ENCODE data around the gene PPARGC1A.

The PPARGC1A gene

DNA sequence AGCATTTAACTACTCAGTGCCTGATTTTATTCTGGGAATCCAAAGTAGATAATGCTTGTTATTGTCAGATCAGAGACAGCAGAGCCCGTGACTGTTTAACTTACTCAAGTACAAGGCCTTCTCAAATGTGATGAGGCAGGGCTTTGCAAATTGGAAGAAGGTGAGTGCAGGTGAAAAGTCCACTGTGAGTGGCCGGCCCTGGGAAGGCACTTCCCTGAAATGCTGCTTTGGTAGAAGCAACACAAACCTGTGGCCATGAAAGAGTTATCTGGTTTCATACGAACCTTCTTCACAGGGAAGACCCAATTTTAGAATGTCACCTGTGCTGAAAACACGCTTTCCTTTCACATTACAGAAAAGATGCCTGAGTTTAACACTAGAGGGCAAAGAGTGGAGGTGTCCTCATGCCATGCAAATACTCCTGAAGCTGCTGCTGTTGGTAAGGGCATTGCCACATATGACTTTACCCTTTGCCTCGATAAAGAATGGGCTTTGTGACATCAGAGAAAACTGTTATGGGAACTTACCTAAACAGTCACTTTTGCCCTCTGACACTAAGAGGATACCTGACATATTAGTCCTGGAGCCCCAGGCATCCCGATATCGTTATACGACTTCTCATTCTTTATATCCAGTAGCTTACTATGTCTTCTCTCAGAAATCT lies 8.0 kb downstream of the PPARGC1A start:
- DNase-seq = no peak

DNA sequence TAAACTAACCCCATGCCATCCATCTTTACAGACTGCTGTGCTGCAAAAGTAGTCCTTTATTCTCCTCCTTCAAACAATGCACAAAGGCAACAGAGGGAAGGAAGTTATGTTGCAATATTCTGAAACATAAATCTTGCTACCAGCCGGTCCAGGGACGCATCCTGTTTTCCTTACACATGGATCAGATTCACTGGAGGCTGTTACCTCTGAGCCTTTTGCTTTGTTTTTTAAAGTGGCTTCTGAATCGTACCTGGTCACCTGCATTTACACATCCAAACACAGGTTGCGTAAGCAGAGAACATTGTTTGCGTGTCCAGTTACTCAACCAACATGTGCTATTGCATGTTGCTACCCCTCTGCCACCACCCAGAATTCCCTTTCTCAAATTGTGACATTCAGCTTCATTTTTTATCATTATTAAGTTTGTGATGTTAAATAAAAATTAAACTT lies 8.8 kb downstream of the PPARGC1A start:
- no peak for DNase-seq

DNA sequence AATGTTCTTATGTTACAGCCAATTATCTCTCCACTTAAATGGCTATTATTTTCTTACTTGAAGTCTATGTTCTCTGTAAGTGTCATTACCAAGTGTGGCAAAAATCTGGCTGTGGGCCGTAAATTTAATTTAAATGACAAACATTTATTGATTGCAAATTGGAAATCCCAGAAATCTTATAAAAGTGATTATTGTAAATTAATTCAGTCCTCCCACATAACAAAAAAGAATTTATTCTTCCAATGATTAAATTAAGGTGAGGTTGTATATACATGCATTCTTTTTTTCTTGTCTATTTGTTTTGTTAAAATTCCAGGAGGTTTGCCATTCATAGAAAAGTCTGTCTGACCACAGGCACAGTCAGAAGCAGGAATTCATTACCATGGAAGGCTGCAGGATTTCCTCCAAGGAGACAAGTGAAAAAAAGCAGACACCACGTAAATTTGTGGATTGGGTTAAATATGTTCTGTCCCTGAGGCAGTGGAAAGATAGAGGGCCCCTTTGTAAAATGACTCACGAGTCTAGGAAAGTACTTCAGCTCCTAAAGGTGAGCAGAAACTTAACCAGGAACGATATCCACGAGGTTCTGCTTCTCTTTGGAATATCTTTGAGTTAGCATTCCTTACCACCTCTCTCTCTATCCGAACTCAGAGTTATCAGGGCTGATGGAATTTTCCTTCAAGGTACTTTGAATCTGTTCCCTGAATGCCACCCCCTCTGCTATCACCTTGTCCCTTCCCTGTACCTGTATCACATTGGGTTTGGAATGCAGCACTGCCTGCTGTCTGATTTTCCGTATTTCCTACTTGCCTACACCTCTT lies 10.7 kb downstream of the PPARGC1A start:
- DNase-seq = no peak

DNA sequence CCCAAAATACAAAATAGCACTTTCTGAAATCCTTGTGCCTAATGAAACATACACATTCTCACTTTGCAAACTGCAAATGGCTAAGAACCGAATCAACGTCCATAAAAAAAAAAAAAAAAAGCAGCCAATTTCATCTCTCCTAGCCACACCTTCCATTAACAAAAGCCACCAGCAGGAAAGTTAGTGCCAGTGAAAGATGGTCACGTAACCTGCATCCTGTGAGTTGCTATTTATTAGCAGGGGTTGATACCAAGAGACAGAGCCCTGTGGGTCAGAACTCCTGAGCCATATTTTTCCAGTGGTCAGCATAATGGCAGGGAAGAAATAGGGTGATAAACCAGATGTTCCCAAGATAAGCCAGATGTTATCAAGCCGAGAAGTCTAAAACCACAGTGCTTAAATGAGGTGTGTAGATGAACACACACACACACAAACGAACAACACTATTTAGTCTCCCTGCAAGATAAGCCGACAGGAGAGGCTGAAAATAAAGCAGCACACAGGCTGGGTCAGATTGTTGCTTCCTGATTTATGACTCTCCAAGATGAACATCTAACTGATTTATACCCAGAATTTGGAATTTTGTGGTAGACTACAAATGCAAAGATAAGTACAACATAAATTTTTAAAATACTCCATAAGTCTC lies 11.5 kb downstream of the PPARGC1A start:
- no peak for DNase-seq

DNA sequence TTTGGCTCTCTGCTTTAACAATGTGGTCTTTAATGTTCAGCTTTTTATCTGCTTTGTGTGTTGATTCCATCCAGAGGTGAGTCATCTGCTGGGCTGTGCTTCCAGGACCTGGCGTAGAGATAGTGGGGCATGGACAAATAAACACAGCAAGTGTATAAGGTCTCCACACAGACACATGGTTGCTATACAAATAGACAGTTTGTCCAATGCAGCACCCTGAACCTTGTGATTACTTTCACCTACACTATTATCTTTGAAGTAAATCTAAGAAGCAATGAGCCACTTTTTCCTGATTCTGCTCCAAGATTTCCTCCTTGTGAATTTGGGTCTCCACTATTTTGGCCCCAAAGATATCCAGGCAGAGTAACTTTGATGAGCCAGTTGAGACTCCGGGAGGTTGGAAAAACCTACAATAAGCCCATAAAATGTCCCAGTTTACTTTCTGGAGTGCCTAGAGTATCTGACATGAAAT lies 12.1 kb downstream of the PPARGC1A start:
- no peak for DNase-seq

DNA sequence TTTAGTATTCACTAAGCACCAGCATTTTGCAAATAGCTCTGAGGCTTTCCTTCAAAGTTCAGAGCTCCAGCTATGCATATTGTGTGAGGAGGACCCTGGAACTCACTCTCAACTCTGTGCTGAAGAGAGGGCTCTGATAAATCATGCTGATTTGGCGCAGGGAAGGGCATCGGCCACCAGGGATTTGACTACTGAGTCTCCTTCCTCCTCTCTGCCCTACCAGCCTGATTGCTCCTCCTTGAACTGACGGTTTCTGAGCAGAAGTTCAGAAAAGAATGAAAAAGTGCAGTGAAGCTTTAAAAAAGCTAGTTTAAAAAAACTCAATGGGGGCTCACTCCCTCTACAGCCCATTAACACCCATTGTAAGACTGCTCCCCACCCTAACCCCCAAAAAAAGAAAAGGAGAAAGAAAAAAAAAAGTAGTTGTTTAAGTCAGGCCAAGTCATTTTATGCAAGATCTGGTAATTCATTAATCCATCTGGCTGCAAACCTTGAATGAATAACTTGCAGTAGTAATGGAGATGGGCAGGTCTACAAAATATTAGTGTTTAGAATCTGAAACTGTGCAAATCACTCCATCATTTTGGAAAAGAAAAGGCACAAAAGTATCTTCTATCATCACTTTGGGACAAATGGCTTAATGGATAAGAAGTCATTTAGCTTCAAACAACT lies 13.3 kb downstream of the PPARGC1A start:
- DNase-seq = no peak

DNA sequence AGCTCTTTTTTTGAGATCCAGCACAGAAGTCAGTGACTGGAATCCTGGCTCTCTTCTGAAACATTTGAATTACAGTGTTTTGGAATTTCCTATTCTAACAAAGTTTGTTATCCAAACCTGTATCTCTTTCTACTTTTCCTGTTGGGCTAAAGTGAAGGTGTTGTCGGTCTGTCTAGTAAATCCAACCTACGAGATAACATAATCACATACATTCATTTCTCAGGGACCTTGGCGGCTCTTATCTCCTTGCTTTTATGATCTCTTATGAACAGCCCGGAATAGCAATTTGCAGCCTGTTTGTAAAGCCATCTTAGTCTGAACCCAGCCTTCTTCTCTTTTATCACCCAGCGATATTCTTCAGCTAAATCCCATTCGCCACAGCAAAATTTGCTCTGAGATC lies 14.5 kb downstream of the PPARGC1A start:
- no peak for DNase-seq

DNA sequence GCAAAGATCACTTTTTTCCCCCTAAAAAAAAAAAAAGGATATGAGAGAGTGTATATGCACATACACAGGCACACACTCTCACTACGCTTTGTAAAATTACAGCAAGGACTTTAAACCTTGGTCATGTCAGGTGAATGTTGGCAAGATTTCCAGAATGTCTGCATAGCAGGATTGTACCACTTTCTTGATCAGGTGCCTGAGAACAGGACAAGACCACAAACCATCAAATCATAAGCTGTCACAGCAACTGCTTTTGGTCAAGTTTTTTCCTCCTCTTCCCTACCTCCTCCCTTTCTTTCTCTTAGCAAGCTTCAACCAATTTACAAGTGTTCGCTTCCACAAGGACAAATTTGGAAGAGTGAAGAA lies 15.3 kb downstream of the PPARGC1A start:
- no peak for DNase-seq

DNA sequence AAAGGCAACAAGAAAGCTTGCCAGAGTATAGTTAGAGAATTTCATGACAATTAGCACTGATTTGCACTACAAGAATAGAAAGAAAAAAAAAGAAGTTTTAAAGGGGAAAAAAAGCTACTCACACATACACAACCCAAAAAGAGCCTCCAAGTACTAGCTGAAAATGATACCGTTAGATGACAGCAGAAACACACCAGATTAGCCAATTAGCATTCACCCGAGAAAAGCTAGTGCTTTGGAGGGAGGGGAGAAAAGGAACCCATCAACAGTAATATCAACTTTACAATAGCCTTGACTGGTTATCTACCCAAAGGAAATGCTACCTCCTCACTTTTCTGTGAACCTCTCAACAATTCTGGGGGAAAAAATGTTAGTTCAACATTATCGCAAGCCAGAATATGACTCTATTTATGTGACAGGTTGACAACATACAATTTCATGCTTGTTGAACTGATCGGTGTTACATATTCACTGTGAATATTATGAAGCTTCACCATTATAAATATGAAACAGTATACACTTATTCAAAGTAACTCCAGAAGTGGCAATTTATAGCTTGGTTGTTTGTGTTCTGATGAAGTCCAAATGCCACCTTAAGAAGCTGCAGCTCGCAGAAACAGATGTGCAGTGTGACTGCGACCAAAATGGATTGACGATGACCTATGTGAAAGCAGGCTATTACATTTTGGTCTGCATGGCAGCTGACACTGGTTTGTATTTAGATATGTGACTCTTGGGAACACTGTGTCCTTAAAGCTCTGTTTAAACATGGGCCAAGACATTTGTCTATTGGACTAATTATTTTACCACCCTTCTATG lies 15.9 kb downstream of the PPARGC1A start:
- DNase-seq = no peak

DNA sequence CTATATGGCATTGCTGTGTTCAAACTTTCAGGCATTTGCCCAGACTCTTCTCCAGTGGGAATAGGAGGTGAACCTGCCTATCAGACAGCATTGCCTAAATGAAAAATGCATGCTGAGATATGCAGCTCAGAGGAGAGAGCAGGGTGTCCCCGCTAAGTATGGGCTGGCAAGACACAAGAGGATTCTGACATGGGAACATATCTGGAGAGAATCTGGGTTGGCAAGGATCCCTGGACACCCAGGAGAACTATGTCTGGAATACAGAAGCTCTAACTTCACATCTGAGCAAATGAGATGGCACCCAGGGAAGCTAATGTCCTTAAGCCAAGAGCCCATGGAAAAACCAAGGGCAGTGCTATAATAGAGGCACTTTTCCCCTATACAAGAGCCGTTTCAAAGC lies 18.4 kb downstream of the PPARGC1A start:
- no peak for DNase-seq

DNA sequence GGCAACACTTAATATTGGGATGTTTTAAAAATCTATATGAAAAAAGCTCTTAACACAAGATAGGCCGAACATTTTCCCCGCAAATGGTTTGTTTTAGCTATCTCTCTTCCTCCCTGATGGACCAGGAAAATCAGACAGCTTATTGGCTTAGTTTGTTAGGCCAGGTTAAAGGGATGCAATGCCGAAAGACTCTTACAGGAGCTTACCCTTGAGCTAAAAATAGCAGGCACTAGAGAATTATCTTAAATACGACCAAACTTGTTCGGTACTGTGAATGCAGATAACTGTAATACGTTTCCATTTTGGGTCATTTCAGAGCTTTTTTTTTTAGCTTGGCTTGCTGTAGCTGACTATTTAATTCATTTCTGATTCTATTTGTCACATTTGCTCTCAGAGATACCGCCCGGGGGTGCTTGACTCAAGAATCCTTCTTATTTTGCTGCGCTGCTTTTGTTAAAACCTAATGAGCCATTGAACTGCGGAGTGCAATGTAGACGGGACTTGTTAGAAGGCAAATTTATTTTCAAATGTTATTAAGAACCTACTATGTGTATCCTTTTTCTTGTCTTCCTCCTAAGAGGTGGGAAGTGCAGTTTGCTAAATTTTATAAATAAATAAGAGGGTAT lies 23.3 kb downstream of the PPARGC1A start:
- DNase-seq = no peak

DNA sequence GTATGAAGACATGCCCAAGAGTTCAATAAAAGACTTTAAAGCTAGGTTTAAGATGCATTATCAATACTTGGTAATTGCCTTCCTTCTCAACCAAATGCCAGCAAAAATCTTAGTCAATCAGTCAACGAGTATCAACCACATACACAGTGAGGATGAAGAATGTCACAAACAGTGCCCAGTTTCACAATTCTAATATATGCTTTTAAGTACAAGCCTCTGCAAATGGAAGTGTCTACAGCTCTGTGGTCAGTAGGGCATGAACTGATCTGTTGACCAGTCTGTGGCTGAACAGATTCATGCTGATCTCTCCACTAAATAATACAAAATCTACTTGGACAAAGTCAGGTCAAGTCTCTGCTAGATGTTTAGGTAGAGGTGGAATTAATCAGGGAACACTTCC lies 27.9 kb downstream of the PPARGC1A start:
- no peak for DNase-seq

DNA sequence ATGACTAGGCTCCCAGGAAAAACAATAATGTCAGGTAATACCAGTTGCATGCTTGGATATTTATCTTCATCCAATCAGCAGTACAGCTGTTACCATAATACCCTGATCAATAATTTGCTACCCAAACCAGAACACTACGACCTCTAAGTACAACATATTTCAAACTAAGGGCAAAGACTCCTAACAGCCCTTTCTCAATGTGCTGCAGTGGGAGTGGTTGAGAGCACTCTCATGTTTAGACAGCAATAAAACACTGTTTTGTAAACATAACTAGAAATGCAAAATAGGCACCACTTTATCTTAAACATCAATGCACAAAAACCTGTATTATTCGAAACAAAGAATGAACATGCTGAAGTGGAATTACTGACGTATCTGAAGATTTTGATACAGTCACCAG lies 28.9 kb downstream of the PPARGC1A start:
- DNase-seq = no peak

DNA sequence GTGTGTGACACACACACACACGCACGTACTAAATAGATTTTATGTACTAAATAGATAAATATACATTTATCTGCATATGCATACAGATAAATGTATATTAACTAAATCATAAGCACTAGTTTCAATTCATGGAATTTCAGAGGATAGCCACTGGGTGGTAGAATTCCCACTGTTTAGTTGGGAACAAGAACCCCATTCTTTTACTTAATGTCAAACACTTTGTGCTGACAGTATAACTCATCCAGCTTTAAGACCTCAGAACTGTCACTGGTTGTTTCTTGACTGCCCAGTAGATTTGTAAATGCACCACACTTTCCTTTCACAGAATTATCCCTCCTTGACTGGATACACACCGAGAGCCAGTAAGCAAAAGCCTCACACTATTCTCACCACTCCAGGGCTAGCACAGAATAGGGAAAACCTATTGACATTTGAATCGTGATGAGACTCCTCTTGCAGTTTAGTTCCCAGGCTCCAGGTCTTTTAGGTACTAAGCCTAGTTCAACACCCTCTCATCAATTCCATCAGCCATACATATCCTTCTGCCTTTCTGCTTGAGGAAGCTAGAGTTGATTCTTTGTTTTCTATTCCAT lies 32.4 kb downstream of the PPARGC1A start:
- peak in 2 of 51 donors; percentile 13 to 28 for DNase-seq

DNA sequence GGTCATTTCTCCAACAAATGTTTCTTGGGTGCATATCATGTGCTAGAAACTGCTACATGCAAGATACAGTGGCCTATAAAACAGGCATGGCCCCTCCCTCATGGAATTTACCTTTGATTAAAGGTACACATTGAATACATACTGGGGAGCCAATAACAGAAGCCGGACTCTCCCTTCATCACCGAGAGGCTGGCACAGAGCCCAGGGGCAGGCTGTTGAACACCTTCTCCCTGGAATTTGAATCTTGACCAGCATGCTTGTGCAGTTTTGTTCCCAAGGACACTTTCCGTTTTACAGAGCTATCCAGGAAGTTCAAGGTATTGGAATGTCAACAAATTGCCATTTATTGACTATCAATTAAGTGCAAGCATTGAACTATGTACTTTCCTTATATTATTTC lies 33.2 kb downstream of the PPARGC1A start:
- peak in 12 of 51 donors; percentile 1 to 37 (median 9) for DNase-seq

DNA sequence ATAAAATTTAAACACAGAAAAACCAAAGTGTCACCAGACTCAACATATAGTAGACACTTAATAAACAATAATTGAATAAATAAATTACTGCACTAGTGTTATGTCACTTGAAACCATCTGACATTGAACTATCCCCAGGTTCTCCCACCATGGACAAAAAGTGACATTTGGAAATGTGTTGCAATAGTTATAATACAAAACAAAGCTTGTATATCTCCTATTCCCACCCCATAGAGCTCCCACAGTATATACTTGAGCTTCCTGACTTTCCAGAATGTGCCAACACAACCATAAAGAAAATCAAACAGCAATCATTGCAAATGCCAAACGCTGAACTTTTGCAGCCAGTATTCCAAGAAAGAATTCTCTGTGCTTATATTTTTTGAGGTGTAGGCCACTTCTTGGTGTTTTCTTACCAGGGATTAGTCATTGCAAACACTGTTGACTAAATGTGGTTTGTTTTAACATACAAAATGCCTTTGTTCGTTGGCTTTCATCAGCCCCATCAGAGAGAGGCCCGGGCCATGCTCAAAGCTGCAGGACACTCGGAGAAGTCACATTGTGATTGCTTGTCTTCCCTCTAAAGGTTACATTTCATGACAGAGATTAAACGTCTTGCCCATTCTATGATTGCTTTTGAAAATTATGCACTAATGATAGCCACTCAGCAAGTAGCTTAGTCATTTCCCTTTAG lies 33.8 kb downstream of the PPARGC1A start:
- peak in 1 of 51 donors; percentile 0 for DNase-seq

DNA sequence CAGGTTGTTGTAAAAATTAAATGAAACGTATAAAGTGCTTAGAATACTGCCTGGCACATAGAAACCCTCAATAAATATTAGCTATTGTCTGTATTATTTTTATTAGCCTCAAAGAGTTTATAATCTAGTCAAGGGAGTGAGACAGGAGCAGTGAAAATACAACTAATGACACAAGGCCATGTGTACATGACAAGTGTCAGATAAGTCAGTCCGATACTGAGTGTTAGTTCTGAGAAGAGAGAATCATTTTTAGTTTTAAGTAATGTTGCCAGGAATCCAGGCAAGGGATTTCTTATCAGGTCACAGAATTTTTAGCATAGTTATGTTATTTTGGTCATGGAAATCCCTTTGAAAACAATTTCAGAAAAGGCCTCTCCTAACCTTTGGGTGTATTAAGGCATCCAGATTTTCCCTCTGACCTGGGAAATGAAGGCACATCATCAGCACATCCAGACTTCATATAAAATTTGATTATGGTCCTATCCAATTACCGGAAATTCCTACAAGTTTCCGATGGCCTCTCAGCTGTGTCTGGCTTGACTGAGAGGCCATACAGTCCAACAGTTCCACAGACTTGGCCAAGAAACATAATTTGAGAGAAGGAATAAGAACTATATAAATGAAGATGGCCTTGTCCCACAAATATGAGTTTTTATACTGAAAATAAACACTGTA lies 35.7 kb downstream of the PPARGC1A start:
- DNase-seq = no peak

DNA sequence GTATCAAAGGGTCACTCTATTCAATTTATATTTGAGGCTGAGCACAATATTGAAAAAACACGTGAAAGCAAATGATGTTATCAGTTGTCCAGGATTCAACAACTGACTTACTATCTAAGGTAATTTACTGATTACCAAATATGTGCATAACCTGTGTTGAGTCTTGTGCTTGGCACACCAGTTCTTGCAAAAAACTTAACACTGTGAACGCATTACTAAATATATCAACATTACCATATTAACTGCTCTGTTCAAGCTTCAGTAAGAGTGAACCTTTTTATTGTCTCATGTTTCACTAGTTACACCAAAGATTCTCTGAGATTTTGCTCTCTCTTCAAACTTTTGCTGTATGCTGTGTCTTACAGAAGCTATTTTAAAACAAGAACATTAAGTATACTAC lies 38.4 kb downstream of the PPARGC1A start:
- no peak for DNase-seq

DNA sequence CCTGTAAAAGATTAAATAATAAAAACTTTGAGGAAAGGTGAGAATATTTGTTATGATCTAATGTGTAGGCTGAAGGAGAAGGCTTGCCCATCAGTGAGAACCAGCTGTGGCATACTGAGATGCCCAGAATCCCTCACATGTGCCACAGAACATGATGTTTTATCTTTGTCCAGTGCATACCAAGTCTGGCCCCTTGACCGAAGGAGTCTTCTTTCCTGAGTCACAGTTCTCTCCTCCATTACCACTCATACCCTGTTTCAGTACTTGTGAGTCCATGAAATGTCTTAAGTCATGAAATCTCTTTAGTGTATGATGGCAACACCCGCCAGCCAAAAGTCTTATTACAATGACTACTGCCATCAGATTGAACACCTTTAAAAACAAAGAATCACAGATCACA lies 42.7 kb downstream of the PPARGC1A start:
- no peak for DNase-seq
